AG09319 (cell line): ENCODE measurements around the gene DGKI.

Source experiments
- DNase-seq: peaks from one replicate; pipeline ENCODE4 v3.0.0-alpha.2; 2010; ENCODE audit warnings: low read depth; ENCODE audit errors: extremely low read depth
- CTCF ChIP-seq: IDR thresholded peaks from 2 replicates; pipeline ENCODE4 v1.5.1; 2011; ENCODE audit warnings: low read depth, mild to moderate bottlenecking, inconsistent platforms, low read length, moderate library complexity

DGKI gene

GRCh38 chr7:137434946-137435345 is 411.8 kb downstream of the DGKI start:
- no peak for TF ChIP-seq CTCF
- DNase-seq = no peak

- DNase-seq = no peak
- no peak for TF ChIP-seq CTCF
Observed at GRCh38 chr7:137434530-137434929, 412.2 kb downstream of the DGKI start.

GRCh38 chr7:137423321-137423720 is 423.5 kb downstream of the DGKI start:
- TF ChIP-seq CTCF = no peak
- no peak for DNase-seq

GRCh38 chr7:137421366-137421765 is 425.4 kb downstream of the DGKI start:
- TF ChIP-seq CTCF = no peak
- DNase-seq = peak; percentile 24

- TF ChIP-seq CTCF = no peak
- no peak for DNase-seq
Observed at GRCh38 chr7:137418841-137419240, 427.9 kb downstream of the DGKI start.

- no peak for DNase-seq
- no peak for TF ChIP-seq CTCF
Observed at GRCh38 chr7:137417464-137417863, 429.3 kb downstream of the DGKI start.

- no peak for TF ChIP-seq CTCF
- no peak for DNase-seq
Observed at GRCh38 chr7:137413901-137414300, 432.9 kb downstream of the DGKI start.
